ENCODE data around the gene CLK4.

GRCh38 chr5:178581621-178582020 lies 45.2 kb downstream of the CLK4 start:
- TF ChIP-seq POLR2A (IDR thresholded peaks at IDR 0.05) (no peak), CTCF (IDR thresholded peaks at IDR 0.05) (no peak)
